ENCODE data around the gene A1BG. TPM values are rescaled to one million over a fixed set of nuclear protein-coding genes. Genes with fewer than 3 reads are reported as not detected.

A1BG gene
- polyA plus RNA-seq, 1 experiment, result 15.5 TPM

DNA sequence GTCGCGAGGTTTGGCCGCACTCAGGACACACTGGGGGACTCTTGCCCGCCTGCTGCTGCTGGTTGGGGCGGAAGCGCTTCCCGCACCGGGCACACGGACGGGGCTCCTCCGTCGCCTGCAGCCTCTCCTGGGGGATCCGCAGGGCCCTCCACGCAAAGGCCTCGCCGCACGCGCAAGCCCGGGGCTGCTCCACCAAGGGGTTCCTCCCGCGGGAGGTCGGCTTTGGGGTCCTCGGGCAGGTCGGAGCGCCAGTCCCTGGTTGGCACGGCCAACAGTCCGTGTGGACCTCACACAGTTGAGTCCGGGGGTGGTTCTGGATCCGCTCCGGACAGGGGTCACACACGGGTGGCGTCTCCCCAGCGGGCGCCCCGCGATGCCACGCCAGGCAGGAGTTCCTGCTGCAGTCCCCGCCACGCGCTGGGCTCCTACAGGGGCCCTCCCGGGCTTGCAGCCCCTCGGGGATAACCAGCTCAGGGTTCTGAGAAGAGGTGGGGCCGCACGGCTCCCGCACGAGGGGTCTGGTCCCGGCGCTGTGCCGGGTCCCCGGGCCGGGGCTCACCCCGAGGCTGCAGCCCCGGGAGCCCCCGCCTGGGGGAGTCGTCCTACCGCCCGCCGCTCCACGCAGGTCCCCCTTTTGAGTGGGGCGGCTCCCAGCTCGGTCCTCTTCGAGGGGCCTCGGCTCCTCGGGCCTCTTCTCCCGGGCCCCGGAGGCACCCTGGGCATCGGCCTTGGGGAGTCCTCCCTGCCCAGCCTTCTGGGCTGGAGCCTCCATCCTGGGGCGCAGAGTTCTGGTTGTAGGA lies 15.5 kb upstream of the A1BG start:
- no peak for DNase-seq (ENCODE audit: low read depth)
- ChIA-PET POLR2A (no interaction called here), CTCF (no interaction called here)
- TF ChIP-seq, protein P1, sequence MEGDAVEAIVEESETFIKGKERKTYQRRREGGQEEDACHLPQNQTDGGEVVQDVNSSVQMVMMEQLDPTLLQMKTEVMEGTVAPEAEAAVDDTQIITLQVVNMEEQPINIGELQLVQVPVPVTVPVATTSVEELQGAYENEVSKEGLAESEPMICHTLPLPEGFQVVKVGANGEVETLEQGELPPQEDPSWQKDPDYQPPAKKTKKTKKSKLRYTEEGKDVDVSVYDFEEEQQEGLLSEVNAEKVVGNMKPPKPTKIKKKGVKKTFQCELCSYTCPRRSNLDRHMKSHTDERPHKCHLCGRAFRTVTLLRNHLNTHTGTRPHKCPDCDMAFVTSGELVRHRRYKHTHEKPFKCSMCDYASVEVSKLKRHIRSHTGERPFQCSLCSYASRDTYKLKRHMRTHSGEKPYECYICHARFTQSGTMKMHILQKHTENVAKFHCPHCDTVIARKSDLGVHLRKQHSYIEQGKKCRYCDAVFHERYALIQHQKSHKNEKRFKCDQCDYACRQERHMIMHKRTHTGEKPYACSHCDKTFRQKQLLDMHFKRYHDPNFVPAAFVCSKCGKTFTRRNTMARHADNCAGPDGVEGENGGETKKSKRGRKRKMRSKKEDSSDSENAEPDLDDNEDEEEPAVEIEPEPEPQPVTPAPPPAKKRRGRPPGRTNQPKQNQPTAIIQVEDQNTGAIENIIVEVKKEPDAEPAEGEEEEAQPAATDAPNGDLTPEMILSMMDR (IDR thresholded peaks at IDR 0.05; ENCODE audit: insufficient read depth, low read depth, low read length), result no peak
- Histone ChIP-seq H3K36me3 (ENCODE audit: control insufficient read depth, insufficient read depth, low read length) (no peaks in the 10 kb centered on the region), H3K4me3 (ENCODE audit: low read depth, low read length) (no peak overlapping the region), H3K27me3 (ENCODE audit: control insufficient read depth, insufficient read depth, low read length) (no peaks in the 10 kb centered on the region)

DNA sequence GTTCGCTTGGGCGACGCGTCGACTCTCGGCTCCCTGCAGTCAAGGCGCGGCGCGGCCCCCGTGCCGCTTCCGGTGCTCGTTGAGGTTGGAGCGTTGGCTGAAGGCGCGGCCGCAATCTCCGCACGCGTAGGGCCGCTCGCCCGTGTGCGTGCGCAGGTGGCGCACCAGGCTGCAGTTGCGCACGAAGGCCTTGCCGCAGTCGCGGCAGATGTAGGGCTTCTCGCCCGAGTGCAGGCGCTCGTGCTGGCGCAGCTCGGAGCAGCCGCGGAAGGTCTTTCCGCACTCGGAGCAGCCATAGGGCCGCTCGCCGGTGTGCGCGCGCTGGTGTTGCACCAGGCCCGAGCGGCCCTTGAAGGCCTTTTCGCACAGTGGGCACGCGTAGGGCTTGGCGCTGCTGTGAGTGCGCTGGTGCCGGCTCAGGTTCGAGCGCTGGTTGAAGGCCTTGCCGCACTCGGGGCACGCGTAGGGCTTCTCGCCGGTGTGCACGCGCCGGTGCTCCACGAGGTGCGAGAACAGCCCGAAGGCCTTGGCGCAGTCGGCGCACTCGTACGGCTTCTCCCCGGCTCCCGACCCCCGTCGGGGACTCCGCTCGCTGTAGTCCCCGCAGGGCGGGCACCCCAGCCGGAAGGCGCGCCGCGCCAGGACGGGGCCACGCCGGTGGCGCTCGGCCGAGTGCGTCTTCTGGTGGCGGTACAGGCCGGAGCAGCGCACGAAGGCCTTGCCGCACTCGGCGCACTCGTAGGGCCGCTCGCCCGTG lies 14.6 kb upstream of the A1BG start:
- Histone ChIP-seq H3K27me3 (ENCODE audit: control insufficient read depth, insufficient read depth, low read length) (no peaks in the 10 kb centered on the region), H3K36me3 (ENCODE audit: control insufficient read depth, insufficient read depth, low read length) (no peaks in the 10 kb centered on the region), H3K4me3 (ENCODE audit: low read depth, low read length) (no peak overlapping the region)
- ChIA-PET CTCF (no interaction called here), POLR2A (no interaction called here)
- no peak for DNase-seq (ENCODE audit: low read depth)
- TF ChIP-seq, protein P1 (IDR thresholded peaks at IDR 0.05; ENCODE audit: insufficient read depth, low read depth, low read length), result no peak

DNA sequence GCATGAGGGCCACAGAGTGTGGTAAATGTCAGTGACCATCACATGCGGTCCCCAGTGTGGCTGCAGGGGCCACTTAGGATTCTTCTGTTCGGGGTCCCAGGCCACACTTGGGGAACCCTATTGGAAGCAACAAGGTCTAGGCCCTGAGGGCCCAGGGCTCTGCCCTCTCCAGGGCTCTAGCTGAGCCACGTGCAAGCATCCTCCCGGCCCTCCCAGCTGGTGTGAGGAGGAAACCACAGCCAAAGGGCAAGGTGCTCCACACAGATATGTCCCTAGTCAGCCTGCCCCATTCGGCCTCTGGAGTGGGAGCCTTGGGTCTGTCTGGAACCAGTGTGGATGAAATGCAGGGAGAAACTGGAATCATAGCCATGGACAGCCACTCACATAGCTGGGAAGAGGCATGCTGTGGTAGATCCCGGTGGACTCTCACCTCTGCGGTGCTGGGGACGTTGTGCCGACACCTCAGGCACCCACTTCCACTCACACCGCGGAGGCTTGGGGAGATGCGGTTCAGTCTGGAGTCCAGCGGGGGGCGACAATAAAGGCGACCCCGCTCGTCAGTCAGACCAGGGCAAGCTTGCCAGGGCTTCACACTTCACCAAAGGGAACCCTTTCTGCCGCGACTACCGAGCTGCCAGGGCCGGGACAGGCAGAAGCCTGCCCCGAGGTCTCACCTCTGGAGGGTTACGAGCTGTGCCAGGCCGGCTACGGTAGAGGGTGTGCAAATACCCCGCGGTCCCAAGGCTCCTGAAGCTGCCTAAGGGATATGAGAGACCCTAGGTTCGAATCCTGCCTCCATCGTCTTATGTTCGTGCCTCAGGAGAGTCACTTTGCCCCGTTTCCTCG lies 13.5 kb upstream of the A1BG start:
- Histone ChIP-seq H3K27me3 (ENCODE audit: control insufficient read depth, insufficient read depth, low read length) (no peaks in the 10 kb centered on the region), H3K36me3 (ENCODE audit: control insufficient read depth, insufficient read depth, low read length) (no peaks in the 10 kb centered on the region), H3K4me3 (ENCODE audit: low read depth, low read length) (no peak overlapping the region)
- CTCF ChIA-PET, result interaction anchor here (1.7 kb wide), 1 partner anchor 9 kb away, joined by 4 read pairs; no protein-coding TSS in a partner anchor
- no peak for DNase-seq (ENCODE audit: low read depth)
- POLR2A ChIA-PET, result no interaction called here
- TF ChIP-seq, protein P1 (IDR thresholded peaks at IDR 0.05; ENCODE audit: insufficient read depth, low read depth, low read length), result no peak

DNA sequence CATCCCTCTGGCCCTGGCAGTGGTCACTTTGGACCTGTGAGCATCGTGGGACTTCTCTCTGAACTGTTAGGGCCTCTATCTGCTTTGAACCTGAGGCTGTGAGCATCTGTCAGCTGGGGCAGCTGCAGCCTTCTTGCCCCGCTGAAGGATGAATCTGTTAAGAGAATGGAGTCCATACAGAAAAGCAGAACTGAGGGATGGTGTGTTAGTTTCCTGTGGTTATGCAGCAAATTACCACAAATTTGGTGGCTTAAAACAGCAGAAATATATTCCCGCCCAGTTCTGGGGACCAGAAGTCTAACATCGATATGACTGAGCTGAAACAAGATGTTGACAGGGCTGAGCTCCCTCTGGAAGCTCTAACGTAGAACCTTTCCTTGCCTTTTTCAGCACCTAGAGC lies 10.9 kb upstream of the A1BG start:
- H3K27me3 ChIP-seq (ENCODE audit: control insufficient read depth, insufficient read depth, low read length), result no peaks in the 10 kb centered on the region
- DNase-seq (ENCODE audit: low read depth), result no peak
- H3K4me3 ChIP-seq (ENCODE audit: low read depth, low read length), result no peak overlapping the region
- ChIA-PET CTCF (no interaction called here), POLR2A (no interaction called here)
- no peaks in the 10 kb centered on the region for H3K36me3 ChIP-seq (ENCODE audit: control insufficient read depth, insufficient read depth, low read length)
- TF ChIP-seq, protein P1 (IDR thresholded peaks at IDR 0.05; ENCODE audit: insufficient read depth, low read depth, low read length), result no peak
